ENCODE data around the gene NDUFA8. TPM values are rescaled to one million over a fixed set of nuclear protein-coding genes. Genes with fewer than 3 reads are reported as not detected.

Gene NDUFA8
- polyA plus RNA-seq, 1 of the 3 experiments (the other 2 are of a cell fraction) = 116 TPM

GRCh38 chr9:122176916-122177315 is 17.3 kb upstream of the NDUFA8 start:
- Histone ChIP-seq H3K9ac (no peak overlapping the region), H3F3A (replicated peaks; ENCODE audit: insufficient read depth) (no peaks in the 10 kb centered on the region), H3K9me3 (no peaks in the 10 kb centered on the region), H3K4me3 (ENCODE audit: low read depth in 2 of 2, low read length in 1 of 2) (no peak overlapping the region), H3K36me3 (replicated peaks in 1 of 2; ENCODE audit: control insufficient read depth in 1 of 2, insufficient read depth in 2 of 2, low read length in 1 of 2) (no peaks in the 10 kb centered on the region), H3K4me1 (ENCODE audit: control insufficient read depth in 1 of 2, insufficient read depth in 2 of 2, low read depth in 1 of 2, low read length in 1 of 2) (no peaks in the 10 kb centered on the region), H3K79me2 (ENCODE audit: insufficient read depth) (no peaks in the 10 kb centered on the region), H3K27me3 (ENCODE audit: insufficient read depth) (peaks cover 32% of the 10 kb centered on the region; the same call in 1 of the 2 replicates), H4K20me1 (ENCODE audit: insufficient read depth) (no peaks in the 10 kb centered on the region), H2AFZ (ENCODE audit: low read depth) (no peak overlapping the region), H3K4me2 (no peak overlapping the region), H3K9me2 (no peaks in the 10 kb centered on the region), H3K27ac (ENCODE audit: low read depth in 2 of 2, low read length in 1 of 2) (no peak overlapping the region)
- ChIA-PET CTCF (interaction anchor here (1.2 kb wide), 1 partner anchor 52 kb away, joined by 3 read pairs; no protein-coding TSS in a partner anchor), POLR2A (no interaction called here)
- no peak for DNase-seq
- no peak for TF ChIP-seq RCOR1 (IDR thresholded peaks at IDR 0.05; ENCODE audit: low read length)
- no peak for TF ChIP-seq TCF12 (IDR thresholded peaks at IDR 0.05)
- TF ChIP-seq EZH2phosphoT487 (IDR thresholded peaks at IDR 0.05; ENCODE audit: borderline replicate concordance, low read depth) = no peak
- TF ChIP-seq RAD21 (IDR thresholded peaks at IDR 0.05; ENCODE audit: low read length) = no peak
- no peak for TF ChIP-seq NRF1 (IDR thresholded peaks at IDR 0.05; ENCODE audit: low read depth, low read length)
- TF ChIP-seq FOXJ3 (CRISPR knock-in tag; IDR thresholded peaks at IDR 0.05) = no peak
- no peak for TF ChIP-seq FOXM1 (IDR thresholded peaks at IDR 0.05; ENCODE audit: low read depth)
- WGBS (ENCODE audit: low lambda C conversion rate) = 57% methylated on average over 2 of the region's 2 CpGs

- WGBS (ENCODE audit: low lambda C conversion rate) = 31% methylated on average over 3 of the region's 3 CpGs
- H3K27me3 ChIP-seq (ENCODE audit: insufficient read depth) = peaks cover 36% of the 10 kb centered on the region; the same call in 1 of the 2 replicates
- no peak for TF ChIP-seq MXI1 (IDR thresholded peaks at IDR 0.05; ENCODE audit: low read depth, low read length)
- H3K79me2 ChIP-seq (ENCODE audit: insufficient read depth) = no peaks in the 10 kb centered on the region
- no peaks in the 10 kb centered on the region for H3K9me2 ChIP-seq
- H3K4me2 ChIP-seq = no peak overlapping the region
- no peak overlapping the region for H3K27ac ChIP-seq (ENCODE audit: low read depth in 2 of 2, low read length in 1 of 2)
- no peaks in the 10 kb centered on the region for H3K4me1 ChIP-seq (ENCODE audit: control insufficient read depth in 1 of 2, insufficient read depth in 2 of 2, low read depth in 1 of 2, low read length in 1 of 2)
- no peaks in the 10 kb centered on the region for H4K20me1 ChIP-seq (ENCODE audit: insufficient read depth)
- DNase-seq = no peak
- no peak overlapping the region for H3K9ac ChIP-seq
- ChIA-PET CTCF (interaction anchor here (1.4 kb wide), 1 partner anchor 39 kb away, joined by 3 read pairs; no protein-coding TSS in a partner anchor), POLR2A (no interaction called here)
- no peaks in the 10 kb centered on the region for H3K9me3 ChIP-seq
- no peak overlapping the region for H2AFZ ChIP-seq (ENCODE audit: low read depth)
- H3K4me3 ChIP-seq (ENCODE audit: low read depth in 2 of 2, low read length in 1 of 2) = no peak overlapping the region
- no peaks in the 10 kb centered on the region for H3K36me3 ChIP-seq (replicated peaks in 1 of 2; ENCODE audit: control insufficient read depth in 1 of 2, insufficient read depth in 2 of 2, low read length in 1 of 2)
- H3F3A ChIP-seq (replicated peaks; ENCODE audit: insufficient read depth) = no peaks in the 10 kb centered on the region
Observed at GRCh38 chr9:122173670-122174069, 14.1 kb upstream of the NDUFA8 start.

GRCh38 chr9:122172131-122172530 is 12.6 kb upstream of the NDUFA8 start:
- no peak for DNase-seq
- Histone ChIP-seq H3F3A (replicated peaks; ENCODE audit: insufficient read depth) (no peaks in the 10 kb centered on the region), H4K20me1 (ENCODE audit: insufficient read depth) (no peaks in the 10 kb centered on the region), H3K4me3 (ENCODE audit: low read depth in 2 of 2, low read length in 1 of 2) (no peak overlapping the region), H3K9me2 (no peaks in the 10 kb centered on the region), H3K9me3 (no peaks in the 10 kb centered on the region), H3K27ac (ENCODE audit: low read depth in 2 of 2, low read length in 1 of 2) (no peak overlapping the region), H3K27me3 (ENCODE audit: insufficient read depth) (peaks cover 36% of the 10 kb centered on the region; the same call in 1 of the 2 replicates), H3K79me2 (ENCODE audit: insufficient read depth) (no peaks in the 10 kb centered on the region), H3K36me3 (replicated peaks in 1 of 2; ENCODE audit: control insufficient read depth in 1 of 2, insufficient read depth in 2 of 2, low read length in 1 of 2) (no peaks in the 10 kb centered on the region), H2AFZ (ENCODE audit: low read depth) (no peak overlapping the region), H3K4me2 (no peak overlapping the region), H3K4me1 (ENCODE audit: control insufficient read depth in 1 of 2, insufficient read depth in 2 of 2, low read depth in 1 of 2, low read length in 1 of 2) (no peaks in the 10 kb centered on the region), H3K9ac (no peak overlapping the region)
- TF ChIP-seq GABPA (IDR thresholded peaks at IDR 0.05; ENCODE audit: low read depth) (no peak), MEF2A (IDR thresholded peaks at IDR 0.05; ENCODE audit: borderline replicate concordance, low read depth) (no peak), MXI1 (IDR thresholded peaks at IDR 0.05; ENCODE audit: low read depth, low read length) (no peak), CHD2 (IDR thresholded peaks at IDR 0.05; ENCODE audit: low read length, partially characterized antibody) (no peak), PBX3 (IDR thresholded peaks at IDR 0.05) (no peak), ELF1 (IDR thresholded peaks at IDR 0.05) (no peak), FOSL2 (IDR thresholded peaks at IDR 0.05; ENCODE audit: borderline replicate concordance, low read depth) (no peak), SIN3A (IDR thresholded peaks at IDR 0.05; ENCODE audit: borderline replicate concordance, low read depth, low read length) (no peak), CTCF (IDR thresholded peaks at IDR 0.05) (no peak), NFIC (IDR thresholded peaks at IDR 0.05; ENCODE audit: borderline replicate concordance) (no peak), FOXJ3 (CRISPR knock-in tag; IDR thresholded peaks at IDR 0.05) (no peak), POLR2AphosphoS5 (IDR thresholded peaks at IDR 0.05; ENCODE audit: low read depth, low read length) (no peak), MAX (IDR thresholded peaks at IDR 0.05; ENCODE audit: low read depth) (no peak)
- ChIA-PET POLR2A (no interaction called here), CTCF (interaction anchor here (2.5 kb wide), 1 partner anchor 13 kb away, joined by 13 read pairs; the partner anchor contains the start of genes MORN5 and NDUFA8)
- WGBS (ENCODE audit: low lambda C conversion rate) = 78% methylated on average over 7 of the region's 7 CpGs

Measured in SK-N-SH (cell line).